Measurements from ENCODE around the gene CMAS.
"Not testable (repeated sequence)": the region's sequence is repeated elsewhere in the genome, so short reads cannot be mapped to it uniquely, and the experiment has no call there.

The CMAS gene

DNA sequence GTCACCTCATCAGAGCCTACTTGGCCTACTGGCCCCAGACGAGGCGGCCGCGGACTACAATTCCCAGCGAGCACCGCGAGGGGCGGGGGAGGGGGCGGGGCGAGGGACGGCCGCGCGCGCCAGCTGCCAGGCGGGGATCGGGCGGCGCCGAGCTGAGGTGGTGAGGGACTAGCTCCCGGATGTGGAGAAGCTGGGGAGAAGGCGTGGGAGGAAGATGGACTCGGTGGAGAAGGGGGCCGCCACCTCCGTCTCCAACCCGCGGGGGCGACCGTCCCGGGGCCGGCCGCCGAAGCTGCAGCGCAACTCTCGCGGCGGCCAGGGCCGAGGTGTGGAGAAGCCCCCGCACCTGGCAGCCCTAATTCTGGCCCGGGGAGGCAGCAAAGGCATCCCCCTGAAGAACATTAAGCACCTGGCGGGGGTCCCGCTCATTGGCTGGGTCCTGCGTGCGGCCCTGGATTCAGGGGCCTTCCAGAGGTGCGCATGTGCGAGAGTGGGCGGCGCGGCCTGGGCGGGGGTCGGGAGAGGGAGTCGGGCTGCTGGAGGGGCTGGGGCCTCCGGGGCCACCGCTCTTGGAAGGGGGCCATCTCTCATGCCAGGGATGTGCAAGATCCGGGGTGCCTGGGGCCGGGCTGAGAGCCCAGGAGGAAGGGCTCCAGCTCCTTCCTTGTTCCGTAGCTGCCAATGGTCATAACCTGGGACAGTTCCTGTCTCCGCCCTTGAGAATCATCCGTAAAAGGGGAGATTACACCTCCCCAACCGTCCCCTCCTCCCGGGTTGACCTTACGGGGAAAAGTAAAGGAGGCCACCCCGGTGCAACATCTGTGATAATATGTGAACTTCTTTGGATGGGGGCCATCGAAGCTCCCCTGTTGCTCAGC, at the start of gene CMAS:
TSS of gene CMAS (plus strand) at position 129 of the 878 bp plus-strand sequence. CDS start at position 215, 86 bp downstream.
- DNase-seq (ENCODE audit: low read depth in 3 of 3), result peak; percentile 53 to 82 (median 73)

DNA sequence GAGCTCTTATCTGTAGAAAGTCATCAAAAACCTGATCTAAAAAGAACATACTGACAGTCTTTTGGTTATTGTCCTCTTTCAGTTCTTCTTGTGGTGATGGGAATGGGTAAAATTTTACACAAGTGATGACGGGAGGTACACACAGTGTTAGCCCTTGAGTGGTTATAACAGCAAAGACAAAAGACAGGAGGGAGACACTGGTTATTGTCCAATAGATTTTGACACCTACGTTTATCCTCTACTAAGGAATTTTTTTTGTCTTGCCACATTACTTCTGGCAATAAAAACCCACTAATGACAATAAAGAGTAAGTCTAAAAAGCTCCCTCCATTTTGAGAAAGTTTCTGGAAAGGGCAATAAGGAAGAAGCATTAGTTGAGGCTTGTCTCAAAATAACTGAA, 47.7 kb upstream of the CMAS start:
- no peak for DNase-seq (ENCODE audit: low read depth in 3 of 3)

DNA sequence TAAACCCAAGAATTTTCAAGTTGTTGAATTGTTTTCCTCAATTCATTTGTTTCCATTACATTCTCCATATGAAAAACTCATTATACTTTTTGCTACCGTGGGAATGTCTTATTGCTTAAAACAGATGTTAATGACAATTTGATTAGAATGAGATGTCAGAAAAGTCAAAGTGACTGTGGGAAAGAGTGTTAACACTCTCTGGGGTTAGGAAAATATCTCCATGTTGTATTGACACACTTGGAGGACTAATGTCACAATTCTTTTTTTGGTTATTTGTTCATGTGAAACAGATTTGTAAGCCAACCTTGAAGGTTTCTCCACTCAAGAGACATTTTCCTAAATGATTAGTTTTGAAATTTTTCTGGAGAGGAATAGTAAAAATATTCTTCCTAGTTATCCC, 47.2 kb upstream of the CMAS start:
- DNase-seq (ENCODE audit: low read depth in 3 of 3), result no peak

DNA sequence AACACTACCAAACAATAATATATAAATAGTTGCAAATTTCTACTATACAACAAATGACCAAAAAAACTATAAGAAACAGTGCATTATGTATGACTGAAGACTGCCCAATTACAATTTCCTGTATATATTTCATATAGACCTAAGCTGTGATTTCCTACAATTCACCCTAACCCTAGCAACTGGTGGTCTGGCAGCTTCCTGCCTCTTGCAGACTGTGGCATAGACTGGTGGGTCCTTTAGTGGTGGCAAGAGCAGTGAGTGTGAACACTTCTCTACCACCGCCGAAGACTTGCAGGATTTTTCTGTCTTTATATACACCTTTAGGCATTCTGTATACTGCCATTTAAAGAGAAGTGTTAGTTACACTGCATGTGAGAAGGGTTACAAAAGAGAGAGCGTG, 43.6 kb upstream of the CMAS start:
- no peak for DNase-seq (ENCODE audit: low read depth in 3 of 3)

DNA sequence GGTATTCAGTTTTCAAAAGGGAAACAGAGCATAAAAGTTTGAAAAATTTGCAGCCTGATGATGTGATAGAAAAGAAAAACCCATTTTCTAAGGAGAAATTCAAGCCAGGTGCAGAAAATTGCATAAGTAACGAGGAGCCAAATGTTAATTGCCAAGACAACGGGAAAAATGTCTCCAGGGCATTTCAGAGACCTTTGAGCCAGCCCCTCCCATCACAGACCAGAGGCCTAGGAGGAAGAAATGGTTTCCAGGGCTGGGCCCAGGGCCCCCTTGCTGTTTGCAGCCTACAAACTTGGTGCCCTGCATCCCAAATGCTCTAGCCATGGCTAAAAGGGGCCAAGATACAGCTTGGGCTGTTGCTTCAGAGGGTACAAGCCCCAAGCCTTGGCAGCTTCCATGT, 38.2 kb upstream of the CMAS start:
- DNase-seq (ENCODE audit: low read depth in 3 of 3), result not testable (repeated sequence)

DNA sequence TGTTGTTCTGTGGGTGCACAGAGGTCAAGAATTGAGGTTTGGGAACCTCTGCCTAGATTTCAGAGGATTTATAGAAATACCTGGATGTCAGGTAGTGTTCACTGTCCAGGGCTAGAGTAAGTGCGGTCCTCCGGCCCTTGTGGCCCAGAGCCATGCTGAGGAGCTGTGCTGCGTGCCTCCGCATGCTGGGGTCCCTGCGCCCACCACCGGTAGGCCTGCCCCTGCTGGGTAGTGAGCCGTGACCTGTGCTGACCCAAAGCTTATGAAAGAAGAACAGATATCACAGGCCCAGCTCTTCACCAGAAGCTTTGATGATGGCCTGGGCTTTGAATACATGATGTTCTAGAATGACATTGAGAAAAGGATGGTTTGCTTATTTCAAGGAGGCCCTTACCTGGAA, 37.8 kb upstream of the CMAS start:
- no peak for DNase-seq (ENCODE audit: low read depth in 3 of 3)

DNA sequence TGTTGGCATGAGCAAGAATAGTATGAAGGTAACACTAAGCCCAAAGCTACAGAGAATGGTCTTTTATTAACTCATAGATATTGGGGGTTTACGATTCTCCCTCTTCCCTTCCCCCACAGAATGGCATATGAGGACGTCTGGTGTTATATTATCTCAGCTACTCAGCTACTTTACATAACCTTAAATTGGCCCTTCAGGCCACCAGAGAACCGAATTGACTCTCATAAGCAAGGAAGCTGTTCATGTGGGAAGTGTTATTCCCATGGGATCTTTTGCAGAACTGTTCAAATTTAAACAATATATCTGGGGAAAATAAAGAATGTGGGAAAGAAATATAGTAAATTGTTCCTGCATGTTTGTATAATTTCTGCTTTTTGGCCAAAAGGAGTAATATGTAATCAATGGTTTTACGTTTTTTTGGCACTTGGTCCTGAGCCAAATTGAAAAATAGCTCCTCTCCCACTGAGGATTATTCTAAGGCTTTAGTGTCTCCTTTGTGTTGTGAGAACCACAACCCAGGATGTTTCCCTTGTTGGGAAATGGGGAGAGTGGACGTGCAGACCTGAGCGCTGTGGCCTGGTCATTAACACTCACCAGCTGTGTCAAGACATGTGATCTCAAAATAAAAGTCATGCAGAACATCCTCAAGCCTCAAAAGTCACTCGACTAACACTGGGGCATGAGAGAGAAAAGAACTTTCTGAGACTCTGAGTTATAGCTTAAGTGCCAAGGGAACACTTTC, 31.8 kb upstream of the CMAS start:
- no peak for DNase-seq (ENCODE audit: low read depth in 3 of 3)

DNA sequence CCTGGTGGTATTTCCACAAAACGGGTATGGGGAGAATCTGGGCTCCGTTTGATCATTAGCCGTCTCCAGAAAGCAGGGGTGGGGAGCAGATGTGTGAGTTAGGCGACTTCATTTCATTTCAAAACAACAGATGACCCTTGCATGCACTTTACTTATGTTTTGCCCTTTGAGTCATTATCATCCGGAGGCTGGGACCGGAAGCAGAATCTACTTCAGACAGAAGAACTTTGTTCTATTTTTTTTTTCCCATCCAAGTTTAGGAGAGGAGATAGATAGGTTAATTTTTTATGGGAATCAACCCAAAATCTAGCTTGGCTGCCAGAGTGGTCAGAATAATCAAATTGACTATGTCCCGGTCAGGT, 31.3 kb upstream of the CMAS start:
- DNase-seq (ENCODE audit: low read depth in 3 of 3), result no peak

DNA sequence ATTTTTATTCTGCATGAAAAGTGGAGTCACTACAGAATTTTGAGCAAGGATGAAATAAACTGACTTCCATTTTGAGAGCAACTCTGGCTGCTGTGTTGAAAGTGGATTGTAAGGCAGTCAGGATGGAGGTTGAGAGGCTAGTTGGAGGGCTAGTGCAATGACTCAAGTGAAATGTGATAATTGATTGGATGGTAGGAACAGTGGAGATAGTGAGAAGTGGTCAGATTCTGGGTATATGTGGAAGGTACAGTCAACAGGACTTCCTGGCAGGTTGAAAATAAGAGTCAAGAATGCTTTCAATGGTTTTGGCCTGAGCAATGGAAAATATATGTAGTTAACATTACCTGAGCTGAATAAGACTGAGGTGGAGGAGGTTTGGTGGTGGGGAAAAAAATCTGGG, 29.0 kb upstream of the CMAS start:
- no peak for DNase-seq (ENCODE audit: low read depth in 3 of 3)

DNA sequence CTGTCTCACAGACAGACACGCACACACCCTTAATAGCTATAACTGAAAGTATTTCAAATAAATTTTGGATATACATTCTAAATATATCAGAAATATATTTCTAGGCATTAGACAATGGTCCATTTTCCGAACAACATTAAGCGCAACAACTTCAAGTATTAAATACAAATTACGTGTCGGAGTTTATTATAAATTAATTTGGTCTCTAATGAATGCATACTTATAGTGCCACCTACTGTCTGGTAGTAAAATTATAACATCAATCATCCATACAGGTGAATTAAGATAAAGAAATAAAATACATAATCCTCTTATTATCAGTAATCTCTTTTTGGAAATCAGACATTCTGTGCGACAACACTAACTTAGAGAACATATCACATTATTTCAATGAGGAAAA, 27.2 kb upstream of the CMAS start:
- DNase-seq (ENCODE audit: low read depth in 3 of 3), result no peak

DNA sequence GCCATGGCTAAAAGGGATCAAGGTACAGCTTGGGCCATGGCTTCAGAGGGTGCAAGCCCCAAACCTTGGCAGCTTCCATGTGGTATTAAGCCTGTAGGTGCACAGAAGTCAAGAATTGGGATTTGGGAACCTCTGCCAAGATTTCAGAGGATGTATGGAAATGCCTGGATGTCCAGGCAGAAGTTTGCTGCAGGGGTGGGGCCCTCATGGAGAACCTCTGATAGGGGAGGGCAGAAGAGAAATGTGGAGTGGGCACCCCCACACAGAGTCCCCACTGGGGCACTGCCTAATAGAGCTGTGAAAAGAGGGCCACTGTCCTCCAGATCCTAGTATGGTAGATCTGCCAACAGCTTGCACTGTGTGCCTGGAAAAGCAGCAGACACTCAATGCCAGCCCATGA, 22.5 kb upstream of the CMAS start:
- DNase-seq (ENCODE audit: low read depth in 3 of 3), result not testable (repeated sequence)

DNA sequence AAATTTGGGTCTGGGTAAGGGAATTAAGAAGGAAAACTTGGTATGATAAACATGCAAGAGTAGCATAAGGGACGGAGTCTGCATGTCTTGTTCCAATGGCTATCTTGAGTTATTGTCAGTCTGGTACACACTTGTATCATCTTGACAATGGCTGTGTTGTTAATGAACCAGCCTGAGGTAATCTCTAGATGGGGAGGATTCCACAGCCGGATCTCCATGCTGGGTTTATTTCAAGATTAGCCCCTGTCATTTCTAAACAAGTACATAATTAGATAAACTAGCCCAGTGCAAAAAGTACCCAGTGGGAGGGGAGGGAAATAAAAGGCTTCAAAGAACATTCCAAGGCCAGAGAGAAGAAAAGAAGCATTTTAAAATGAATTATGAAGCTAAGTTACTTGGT, 16.5 kb upstream of the CMAS start:
- DNase-seq (ENCODE audit: low read depth in 3 of 3), result no peak

DNA sequence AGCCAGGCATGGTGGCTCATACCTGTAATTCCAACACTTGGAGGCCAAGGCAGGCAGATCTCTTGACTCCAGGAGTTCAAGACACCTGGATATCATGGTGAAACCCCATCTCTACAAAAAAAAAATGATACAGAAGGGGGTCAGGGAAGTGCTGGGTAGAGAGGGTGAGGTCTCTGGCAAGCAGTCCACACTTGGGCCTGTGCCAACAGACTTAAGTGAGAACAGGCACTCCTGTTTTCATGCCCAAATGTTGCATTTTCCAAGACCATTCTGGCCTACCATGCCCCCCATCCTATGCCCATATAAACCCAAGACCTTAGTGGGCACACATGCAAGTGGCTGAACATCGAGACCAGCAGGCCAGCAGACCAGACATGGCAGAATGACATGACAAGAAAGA, 16.0 kb upstream of the CMAS start:
- no peak for DNase-seq (ENCODE audit: low read depth in 3 of 3)

DNA sequence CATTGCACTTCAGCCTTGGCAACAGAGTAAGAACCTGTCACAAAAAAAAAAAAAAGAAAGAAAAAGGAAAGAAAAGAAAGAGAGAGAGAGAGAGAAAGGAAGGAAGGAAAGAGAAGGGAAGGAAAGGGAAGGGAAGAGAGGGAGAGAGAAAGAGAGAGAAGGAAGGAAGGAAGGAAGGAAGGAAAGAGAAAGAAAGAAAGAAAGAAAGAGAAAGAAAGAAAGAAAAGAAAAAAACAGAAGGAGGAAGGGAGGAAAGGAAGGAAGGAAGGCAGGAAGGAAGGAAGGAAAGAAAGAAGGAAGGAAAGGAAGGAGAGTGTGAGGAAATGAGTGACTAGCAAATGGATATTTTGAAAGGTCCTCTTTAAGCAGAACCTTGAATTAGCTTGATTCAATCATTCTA, 13.3 kb upstream of the CMAS start:
- DNase-seq (ENCODE audit: low read depth in 3 of 3), result no peak

DNA sequence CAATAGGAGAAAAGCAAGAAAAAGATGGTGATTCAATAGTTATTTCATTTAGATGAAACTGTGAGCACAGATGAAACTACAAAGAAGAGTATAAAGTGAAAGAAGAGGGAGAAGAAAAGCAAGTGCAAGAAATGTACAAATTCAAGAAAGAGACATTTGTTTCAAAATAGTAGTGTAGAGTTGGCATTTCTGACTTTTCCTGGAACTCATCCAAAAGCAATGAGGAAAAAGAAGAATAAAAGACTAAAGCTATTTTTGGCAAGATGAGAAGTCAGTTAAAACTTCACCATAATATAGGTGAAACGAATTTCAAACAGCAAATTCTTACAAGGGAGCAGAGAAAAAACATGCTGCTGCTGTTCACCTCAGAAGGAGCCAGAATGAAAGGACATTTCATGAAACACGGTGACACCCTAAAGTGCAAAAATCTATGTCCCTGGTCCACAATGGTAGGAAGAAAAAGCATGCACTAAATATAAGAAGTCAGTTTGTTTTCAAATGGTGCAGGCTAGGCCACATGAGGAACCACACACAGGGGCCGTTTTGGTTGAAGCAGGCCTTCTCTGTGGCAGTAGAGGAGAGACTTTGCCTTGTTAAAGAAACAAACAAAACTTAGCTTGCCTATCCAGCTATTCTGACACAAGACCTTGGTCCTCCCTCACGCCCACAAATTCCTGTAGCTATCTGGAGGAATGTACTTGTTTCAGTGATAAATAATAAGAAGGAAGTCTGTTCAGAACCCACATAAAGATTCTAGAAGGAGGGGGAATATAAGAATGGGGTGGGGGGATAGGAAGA, 11.1 kb upstream of the CMAS start:
- DNase-seq (ENCODE audit: low read depth in 3 of 3), result no peak

DNA sequence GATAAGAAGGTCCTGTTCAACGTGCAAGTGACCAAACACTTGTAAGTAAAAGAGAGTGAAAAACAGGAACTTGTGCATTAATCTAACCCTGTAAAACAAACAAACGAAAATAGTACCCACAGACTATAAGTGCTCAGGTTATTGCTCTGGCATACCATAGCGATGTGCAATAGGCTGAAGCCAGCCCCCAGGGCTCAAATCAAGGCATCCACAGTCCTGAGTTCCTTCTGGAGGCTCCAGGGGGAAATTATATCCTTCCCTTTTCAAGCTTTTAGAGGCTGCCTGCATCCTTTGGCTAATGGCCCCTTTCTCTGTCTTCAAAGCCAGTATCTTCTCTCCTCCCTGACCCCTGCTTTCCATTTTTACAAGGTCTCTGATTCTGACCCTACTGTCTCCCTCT, 8.1 kb upstream of the CMAS start:
- DNase-seq (ENCODE audit: low read depth in 3 of 3), result no peak

DNA sequence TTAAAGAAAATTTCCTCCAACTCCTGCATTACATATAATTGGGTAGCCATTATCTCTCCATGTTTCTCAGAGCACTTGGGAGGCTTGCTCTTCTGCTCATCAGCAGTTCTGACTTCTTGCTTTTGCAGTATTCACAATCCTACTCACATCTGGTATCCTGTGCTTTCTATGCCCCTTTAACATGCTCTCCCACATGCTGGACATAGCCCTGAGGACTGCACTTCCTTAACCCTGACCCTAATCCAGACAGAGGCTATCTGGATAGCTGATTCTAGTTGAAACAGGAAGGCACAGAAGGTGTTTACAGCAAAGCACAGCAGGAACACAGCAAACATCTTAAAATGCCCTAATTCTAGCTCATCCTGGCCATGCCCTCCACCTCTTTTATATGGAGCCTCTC, 7.3 kb upstream of the CMAS start:
- no peak for DNase-seq (ENCODE audit: low read depth in 3 of 3)

DNA sequence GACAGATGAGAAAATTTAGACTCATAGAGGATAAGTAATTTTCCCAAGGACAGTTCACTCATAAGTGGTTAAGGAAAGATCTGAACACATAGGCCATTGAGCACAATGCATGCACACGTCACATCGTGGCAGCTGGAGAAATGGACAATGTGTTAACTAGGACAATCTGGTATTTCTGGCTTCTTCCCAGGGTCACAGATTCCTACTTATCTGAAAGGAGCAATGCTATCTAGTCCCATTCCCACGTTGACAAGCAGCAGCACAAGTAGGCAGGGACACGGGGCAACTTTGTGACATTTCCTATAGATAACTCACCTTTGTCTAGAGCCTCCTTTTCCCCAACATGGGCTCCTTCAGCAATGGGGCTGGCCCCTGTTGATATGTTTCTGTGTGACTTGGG, 6.7 kb upstream of the CMAS start:
- DNase-seq (ENCODE audit: low read depth in 3 of 3), result no peak

DNA sequence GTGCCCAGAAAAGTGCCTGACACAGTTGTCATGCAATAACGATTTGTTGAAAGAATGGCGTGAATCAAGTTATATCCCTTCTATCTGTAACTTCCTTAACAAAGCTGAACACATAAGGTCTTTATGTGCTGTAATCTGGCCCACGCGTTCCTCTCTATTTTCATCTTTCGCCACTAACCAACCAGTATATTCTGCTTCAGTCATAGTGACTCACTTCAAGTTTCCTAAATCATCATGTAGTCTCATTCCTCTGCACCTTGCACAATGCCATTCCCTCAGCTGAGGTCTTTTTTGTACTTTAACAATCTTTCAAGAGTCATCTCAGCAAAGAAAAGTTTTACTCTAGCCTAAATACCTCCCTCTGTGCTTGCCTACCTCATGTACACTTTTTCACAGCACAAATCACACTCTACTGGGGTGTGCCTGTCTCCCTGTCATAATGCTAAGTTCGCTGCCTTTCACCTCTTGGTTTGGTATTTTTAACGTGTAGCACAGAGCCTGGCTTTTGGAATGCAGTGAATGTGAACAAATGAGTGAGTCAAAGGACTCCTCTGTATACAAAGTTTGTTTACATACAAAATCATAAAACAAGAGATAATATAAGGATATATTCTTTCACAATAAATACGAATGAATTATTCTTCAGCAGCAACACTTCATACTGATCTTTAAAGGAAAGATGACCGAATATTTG, 2.9 kb upstream of the CMAS start:
- DNase-seq (ENCODE audit: low read depth in 3 of 3), result no peak

DNA sequence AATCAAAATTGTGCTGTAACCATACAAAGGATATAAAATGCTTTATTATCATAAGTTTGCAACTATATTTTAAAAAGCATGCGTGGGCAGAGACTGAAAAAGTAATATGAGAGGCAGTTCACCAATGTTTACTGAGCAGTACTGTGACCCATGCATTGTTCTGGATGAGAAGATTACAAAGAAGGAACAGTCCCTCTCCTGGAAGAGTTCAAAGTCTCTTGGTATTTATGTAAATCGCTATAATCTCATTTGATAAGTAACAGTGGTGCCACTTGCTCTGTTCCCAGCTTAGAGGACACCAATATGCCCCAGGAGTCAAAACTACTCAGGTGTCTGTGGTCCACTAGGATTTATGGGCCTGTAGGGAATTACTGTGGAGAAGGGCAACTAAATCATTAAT, 2.1 kb upstream of the CMAS start:
- DNase-seq (ENCODE audit: low read depth in 3 of 3), result no peak

DNA sequence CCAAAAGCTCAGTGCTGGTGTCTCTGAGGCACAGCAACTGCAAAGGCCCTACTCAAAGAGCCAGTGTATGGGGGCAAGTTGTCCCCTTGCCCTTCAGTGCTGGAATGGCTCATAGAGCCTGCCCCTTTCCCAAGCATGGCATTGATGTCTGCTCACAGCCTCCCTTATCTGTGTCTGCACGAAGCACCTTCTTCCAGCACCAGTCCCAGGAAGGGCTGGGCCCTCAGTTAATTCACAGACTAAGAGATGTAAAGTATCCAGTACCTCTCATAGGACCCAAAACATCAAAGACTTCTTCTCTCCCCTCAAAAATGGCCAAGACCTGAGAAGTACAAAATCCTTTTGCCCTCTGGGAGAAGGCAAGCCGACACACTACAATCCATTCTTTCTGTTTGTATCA, 1.6 kb upstream of the CMAS start:
- DNase-seq (ENCODE audit: low read depth in 3 of 3), result no peak

DNA sequence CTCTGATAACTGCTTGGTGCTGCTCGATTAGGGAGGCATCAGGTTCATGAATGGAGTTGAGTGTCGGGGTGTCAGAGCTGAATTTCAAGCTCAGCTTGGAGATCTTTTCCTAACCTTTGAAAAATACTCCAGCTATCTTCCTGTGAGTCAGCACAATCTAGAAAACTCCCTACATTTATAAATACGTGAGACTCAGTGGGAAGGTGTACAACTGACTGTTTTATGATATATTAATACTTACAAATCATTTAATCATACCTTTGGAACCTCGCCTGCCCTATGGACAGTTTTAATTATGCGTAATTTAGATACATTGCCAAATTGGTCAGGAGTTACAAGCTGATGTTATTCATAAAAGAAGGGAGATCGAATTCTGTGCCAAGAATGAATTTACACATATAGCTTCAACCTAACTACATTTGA, 961 bp downstream of the CMAS start:
- DNase-seq (ENCODE audit: low read depth in 3 of 3), result no peak
